HG02938 (cell line): ENCODE measurements around the gene MSRB3.

Experiments used
- ATAC-seq: cut with Tn5 transposase; IDR thresholded peaks from one replicate; pipeline ENCODE4 v1.9.1; 2021; ENCODE audit warnings: mild to moderate bottlenecking, moderate library complexity; ENCODE audit not compliant: unreplicated experiment

The MSRB3 gene

DNA sequence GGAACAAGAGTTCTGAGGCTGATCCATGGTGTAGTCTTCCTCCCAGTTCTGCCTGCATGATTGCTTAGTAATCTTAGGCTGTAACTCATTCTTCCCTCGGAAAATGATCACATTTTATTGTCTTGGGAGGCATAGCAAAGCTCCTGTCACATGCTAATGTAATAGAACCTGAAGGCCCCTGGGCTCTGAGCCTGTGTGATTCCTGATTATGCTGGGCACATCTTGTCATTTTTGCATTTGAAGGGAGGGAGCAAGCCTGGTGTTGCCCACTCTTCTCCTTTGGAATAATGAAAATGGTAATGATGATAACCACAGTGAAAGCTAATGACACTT is 215.4 kb downstream of the MSRB3 start:
- no peak for ATAC-seq

DNA sequence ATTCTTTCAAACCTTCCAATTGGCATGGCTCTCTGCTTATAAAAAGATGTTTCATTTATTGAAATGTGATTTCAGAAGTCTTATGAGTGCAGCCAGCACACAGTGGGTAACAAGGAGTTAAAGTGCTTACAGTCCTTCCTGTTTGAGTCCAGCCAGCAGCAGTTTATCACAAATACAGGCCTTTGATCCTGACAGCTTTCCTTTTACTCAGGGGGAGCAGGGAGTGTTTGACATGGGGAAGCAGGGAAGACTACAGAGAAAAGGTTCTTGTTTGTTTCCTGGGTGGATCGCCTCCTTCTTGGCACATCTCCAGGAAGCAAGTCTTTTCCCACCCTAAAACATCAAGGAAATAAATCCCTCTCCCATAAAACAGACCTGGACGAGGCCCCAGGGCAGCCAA is 216.1 kb downstream of the MSRB3 start:
- no peak for ATAC-seq

DNA sequence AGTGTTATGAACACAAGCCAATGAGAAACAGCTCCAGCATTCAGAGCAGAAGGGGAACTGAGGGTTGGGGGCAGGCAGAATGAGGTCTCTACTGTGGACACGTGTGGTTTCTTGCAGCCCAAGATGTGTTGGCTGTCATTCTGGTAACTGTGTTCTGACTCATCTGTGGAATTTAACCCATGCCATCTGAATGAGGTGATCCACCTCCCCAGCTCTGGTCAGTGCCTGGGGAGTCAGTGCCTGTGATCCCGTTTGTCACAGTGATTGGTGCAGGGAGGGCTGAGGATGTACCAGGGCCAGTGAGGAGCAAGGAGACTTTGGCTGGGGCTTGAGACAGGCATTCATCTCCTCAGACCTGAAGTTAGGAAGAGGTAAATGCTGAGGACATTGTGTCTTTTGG is 216.8 kb downstream of the MSRB3 start:
- no peak for ATAC-seq

DNA sequence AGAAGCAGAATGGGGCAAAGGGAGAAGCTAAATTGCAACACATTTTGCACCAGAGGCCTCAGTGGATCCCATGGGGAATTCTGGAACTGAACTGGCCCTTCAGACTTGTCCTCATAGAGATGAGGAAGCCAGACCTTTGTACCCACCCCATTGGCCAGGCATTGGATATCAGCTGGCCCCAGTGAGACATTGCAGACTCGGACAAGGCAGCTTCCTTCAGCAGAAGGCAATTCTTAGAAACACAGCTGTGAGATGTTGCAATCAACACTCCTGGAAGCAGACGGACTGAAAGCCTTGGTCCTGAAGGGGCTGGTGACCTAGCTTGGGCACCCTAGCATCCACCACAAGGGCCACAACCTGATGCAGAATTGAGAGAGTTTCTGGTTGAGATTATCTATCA is 218.1 kb downstream of the MSRB3 start:
- ATAC-seq, result no peak

DNA sequence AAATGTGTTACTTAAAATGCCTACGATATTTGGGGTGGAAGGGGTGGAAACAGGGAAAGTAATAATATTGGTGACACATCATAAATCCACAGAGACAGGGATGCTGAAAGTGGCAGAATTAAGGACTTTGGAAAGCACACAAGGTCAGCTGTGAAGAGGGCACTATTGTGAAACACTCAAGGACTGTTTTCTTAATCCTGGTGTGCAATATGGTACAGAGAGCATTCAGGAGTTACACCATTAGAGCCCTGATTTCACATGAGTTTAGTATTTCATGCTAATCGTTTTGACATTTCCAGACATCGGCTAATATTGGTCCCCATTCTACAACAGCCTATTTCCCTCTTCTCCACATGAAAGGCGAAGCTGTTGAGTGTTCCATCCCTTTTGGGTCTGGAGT is 219.2 kb downstream of the MSRB3 start:
- ATAC-seq, result no peak

DNA sequence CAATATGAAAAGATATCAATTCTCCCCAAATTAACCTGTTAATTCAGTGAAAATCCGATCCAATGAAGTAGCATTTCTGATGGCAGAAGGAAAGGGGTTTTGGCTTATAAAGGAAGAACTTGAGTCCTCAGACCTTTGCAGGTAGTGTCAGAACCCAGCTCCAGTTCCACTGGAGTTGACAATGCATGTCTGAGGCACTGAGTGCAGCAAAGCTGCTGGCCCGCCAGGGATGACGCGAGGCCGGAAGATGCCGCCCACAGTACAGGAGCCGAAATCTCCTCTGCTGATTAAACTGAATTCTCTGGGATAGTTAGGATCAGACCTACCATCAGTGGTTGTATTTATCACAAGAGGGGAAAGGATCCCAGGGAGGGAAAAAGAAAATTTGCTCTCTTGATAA is 220.7 kb downstream of the MSRB3 start:
- ATAC-seq, result no peak

DNA sequence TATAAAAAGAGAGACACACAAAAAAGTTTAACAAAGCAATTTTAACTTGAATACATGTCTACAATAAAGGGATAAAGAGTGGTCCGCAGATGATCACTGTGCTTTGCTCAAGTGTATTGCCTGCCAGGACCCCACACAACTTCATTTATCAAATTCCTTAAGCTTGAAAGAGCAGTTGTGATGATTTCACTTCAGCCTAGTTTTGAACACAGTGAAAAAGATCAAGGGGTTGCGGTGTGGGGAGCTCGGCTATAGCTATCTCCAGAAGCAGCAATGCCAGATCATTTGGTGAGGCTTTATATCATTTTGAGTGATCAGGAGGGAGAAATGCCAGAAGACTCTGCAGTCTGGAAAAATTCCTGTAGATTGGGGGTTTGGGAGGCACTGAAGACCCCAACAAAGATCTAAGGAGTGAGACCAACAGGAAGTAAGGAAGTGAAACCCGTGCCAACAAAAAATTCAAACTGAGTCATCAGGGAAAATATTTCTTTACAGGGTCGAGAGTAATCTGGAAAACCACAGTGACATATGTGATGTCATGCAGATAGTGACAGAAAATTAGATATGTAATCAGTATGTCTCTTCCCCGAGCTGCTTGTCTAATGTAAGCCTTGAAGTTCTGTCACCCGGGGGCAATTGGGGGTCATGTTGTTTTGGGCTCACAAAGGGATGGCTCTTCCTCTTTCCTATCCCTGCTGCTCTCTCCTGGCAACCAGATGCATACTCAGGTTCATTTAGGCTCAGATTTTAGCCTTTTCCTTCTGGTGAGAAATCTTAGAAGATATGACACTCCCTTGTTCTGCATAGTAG is 221.8 kb downstream of the MSRB3 start:
- ATAC-seq, result no peak

DNA sequence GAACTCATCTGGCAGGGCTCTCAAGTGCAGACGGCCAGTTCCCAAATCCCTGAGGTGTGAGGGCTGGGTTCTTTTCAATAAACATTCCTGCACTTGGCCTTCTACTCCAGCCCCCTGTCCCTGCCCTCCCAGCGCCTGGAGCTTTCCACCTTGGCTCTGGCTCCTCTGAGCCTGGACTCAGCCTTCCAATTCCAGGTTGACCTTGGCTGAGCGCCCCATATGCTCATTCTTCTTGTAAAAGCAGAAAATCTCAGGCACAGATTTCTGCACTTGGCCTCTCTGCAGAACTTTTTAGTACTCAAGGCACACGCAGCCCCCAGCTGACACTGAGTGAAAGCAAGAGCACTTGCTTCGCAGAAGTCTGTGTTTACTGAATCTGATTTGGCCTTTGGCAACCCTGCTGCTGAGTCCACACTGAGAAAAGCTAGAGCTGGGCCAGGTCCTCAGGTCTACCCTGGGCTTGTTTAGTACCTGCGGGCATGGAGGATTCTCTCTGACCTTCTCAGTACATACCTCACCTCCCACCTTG is 222.7 kb downstream of the MSRB3 start:
- no peak for ATAC-seq

DNA sequence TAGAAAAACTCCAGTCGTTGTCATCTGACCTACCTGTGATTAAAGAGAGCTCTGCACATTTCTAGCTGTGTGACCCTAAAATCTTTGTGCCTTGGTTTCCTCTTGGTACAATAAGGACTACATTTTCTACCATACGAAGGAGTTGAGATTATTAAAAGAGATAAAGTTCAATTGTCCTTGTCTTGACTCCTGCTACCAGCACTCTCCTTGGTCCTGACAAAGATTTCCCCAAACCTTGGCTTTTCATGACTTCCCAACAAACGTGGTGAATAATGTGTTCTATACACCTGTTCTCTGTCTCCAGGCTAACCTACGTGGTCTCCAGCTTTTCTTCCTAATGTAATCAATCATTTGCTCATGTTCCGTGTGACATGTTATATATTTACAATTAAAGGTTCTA is 223.5 kb downstream of the MSRB3 start:
- no peak for ATAC-seq

DNA sequence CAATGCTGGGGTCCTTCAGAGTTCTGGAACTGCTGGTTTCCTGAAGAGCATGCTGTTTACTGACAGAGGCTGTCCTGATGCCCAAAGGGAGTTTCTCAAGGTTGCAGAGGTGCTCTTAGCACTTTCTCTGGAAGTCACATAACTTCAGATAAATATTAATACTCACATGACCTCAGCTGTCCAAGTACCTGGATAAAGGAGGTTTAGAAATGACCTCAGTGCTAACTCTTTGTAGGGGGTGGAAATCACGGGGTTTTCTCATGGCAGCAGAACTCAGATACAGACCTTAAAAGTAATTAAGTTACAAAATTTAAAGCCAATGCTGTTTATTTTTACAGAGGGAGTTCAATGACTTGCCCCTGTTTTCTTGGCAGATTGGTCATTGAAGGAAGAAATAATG is 225.9 kb downstream of the MSRB3 start:
- ATAC-seq, result no peak

DNA sequence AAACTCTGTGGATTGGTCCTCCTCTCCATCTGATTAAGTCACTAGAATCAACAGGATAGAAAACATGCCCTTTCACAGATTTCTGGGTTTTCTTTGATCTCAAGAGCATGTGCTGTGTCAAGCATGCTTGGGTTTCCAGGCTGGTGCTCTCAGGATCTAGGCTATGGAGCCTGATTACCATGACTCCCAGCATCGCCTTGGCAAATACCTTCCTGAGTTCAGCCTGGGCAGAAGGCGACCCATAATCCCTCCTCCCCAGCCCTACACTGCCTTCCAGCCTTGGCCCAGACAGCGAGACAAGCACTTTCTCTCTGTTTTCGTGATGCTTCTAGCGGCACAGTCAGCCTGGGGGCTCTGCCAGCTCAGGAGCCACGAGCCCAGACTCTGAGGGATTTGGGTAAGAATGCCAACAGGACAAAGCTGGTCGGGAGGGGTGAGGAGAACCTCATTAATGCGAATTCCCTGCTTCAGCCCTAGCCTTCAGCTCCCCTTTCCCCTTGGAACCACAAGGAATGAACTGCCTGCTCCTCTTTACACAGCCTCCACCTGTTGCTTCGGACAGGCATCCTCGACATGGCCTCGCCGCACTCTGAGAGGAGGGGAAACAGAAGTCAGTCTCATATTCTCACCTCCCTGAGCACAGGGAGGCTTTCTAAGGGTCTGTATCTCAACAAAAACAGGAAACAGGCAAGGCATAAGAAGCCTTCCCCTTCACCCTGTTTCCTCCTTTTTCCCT is 227.1 kb downstream of the MSRB3 start:
- no peak for ATAC-seq

DNA sequence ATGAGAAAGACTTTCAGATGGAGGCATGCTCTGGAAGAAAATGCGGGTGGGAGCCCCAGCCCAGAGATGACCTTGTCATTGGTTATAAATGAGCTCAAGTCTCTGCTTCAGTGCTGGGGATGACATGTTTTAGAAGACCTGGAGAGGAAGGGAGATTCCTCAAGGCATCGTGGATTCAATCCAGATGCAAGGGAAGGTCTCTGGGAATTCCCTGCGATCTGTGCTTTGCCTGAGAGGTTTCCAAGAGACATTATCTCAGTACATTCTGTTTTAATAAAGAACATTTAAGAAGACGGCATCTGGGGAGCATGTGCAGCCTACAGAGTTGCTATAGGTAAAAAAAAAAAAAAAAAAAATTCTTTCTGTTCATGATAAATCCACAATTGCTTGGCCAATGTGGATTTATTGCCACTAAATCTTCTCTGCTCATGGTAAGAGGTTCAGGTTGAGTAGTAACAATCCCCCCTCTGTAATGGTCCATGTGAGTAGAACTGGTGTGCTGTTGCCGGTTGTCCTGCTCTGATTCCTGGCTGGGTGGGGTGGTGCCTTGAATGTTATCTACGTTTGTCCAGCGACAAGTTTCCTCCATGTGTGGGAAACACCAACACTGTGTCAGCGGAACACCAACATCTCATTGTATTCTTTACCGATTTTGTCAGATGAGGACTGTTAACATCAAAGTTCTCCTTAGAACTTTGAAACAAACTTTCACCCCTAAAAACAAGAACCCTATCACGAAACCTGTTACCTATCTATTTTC is 230.0 kb downstream of the MSRB3 start:
- no peak for ATAC-seq

DNA sequence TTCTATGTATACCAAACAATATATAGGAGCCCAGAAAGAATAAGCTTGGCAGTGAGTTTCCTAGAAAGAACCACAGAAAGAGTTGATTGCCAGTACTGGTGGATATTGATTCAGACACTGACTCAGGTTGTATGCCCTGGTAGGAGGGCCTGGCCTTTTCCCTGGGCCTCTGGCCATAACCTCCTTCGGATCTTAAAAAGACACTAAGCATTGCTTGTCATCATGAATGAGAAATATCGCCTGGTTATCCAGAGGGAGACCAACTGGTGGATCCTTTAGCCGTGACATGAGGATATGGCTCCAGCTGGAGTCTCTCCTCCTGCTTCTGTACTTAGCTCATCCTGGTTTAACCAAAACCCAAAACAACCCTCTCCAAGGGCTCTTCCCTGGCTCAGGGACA is 231.5 kb downstream of the MSRB3 start:
- no peak for ATAC-seq

DNA sequence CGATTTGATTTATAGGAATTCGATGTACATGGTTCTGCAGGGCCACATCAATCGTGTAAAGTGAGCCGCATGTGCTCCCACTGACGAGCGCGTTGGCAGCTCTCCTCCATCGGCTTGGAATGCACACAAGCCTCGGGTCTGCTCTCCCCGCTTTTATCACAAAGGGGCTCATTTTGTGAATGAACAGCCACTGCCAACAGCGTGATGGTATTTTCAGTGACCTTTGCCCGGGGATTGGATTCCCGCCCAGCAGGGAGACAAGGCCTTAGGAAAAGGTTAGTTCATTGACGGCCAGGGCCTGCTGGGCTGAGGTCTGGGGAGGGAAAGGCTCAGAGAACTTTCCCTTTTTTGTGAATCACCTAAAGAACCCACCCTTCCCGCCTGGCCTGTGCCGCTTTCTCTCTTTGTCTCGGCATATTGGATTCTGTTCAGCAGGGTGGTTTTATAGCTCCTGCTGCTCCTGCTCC is 232.1 kb downstream of the MSRB3 start:
- no peak for ATAC-seq

DNA sequence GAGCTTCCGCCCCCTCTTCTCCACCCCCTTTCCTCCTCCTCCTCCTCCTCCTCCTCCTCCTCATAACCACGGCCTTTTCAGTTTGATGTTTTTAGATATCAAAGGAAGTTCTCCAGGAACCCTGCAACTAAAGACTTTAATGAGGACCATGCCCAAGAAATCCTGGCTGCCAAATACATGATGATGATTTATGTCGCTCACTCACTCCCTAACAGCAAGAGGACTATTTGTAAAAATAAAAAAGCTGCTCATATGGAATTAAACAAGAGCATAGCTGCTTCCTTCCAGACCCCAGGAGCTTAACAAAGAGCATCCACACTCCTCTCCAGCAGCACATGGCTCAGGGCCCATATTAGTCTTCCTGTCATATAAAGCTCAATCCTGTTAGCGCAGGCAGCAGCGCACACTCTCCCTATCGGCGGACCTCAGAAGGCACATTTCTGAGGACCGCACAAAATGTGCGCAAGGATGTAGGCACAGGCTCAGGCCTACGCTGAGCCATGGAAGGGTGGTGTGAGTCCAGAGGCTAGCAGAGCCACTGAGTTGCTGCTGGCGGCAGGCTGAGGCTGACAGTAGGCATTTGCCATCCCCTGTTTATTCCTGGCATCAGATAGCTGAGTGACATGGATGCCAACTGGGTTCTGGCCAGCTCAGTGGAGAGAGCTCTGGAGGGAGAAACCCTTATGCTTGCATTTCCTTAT is 232.8 kb downstream of the MSRB3 start:
- no peak for ATAC-seq

DNA sequence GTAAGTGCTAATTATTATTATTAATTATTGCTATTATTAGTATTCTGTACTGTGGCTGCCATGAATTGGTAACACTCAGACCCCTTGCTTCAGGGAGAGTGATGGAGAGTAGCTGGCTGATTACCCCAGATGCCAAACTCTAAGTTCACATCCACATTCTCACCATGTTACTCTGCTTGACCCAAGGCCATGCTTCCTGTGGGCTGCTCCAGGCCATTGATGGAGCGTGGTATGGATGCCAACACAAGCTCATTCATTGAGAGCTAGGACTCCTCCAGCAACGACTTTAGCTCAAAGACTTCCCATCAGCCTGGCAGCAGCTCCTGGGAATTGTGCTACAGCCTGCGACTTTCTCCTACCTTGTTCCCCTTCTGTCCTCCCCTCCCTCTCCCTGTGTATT is 233.4 kb downstream of the MSRB3 start:
- no peak for ATAC-seq
